Activated CD8-positive, alpha-beta memory T cell treated with anti-CD3 and anti-CD28 coated beads, Interleukin-2, amount 50 U/mL, for 1 hour (primary cell): ENCODE data around the gene ADGRA3.

ENCODE experiments used
- DNase-seq: peaks from one replicate; pipeline ENCODE4 v3.0.0-alpha.2; 2020; ENCODE audit errors: extremely low read depth

ADGRA3 gene

DNA sequence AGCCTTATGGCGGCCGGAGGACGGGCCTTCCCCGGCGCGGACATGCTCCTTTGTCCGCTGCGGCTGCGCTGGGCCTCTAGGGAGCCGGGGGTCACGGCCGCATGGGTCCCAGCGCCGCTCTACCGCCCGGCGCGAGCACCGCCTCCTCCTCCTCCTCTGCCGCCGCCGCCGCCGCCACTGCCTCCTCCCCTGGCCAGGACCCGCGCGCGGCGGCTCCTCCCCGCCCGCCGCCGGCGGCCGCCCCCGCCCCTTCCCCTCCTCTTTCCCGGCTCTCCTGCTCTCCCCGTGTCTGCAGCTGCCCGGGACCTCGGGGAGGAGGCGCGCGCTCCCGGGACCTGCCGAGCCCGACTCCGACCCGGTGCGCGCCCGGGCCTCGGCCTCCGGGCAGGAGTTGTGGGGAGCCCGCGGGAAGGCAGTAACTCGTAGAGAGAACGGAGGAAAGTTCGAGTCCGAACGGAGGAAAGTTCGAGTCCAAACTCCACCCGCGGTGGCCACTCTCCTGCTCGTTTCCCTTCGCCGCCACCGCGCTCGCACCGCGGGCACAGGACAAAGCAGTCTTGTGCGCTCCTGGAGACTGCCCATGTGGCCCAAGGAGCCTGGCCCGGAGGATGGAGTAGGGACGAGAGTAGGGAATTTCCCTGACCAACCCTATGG is at the start of gene ADGRA3:
ADGRA3 (minus strand) TSS at position 179 of the 654 bp plus-strand sequence. CDS start 282 bp downstream, outside the sequence.
- DNase-seq, result no peak

DNA sequence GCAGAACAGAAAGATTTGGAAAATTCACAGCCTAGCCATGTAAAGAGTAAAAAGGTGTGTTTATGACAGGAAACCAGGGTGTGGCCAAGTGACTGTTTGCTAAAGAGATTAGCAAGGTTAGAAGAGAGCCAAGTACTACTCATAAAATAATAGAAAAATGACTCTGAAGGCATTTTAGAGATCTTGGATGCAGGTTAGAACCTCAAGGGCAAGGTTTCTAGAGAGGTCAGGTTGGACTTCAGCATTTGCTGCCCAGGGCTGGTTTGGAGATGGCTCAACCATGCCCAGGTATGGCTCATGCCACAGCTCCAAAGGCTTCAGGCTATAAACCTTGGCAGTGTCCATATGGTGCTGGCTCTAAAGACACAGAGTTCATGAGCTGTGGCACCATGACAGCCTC is 40.6 kb upstream of the ADGRA3 start:
- DNase-seq, result no peak

GRCh38 chr4:22554670-22555069 is 38.8 kb upstream of the ADGRA3 start:
- no peak for DNase-seq

DNA sequence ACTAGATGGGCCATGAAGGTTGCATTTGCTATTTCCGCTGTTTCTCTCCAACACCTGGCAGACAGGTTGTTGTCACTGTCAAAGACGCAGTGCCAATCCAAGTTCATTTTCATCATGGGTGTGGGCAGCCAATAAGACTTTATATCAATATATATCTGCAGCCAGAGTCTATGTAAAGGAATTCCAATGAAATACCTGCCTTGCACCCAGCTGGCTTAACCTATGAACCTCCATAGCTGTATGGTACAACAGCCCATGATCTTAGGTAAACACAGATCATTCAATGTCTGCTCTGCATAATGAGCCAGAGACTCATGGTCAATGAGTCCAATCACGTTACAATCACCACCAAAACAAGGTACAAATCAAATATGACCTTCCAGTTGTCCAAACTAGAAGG is 37.7 kb upstream of the ADGRA3 start:
- no peak for DNase-seq

GRCh38 chr4:22552812-22553211 is 36.9 kb upstream of the ADGRA3 start:
- DNase-seq, result no peak

DNA sequence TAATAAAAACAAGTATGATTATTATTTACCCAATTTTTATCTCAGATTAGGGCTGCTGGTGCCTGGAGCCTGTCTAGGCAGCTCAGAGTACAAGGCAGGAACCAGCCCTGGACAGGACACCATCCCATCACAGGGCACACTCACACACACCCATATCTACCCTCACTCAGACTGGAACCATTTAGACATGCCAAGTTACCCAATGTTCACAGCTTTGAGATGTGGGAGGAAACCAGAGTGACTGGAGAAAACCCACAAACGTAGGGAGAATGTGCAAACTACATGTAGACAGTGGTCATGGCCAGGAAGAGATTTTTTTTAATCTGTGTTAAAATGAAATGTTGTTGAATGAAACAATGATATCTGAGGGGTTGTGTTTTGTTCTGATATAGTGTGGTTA is 35.7 kb upstream of the ADGRA3 start:
- DNase-seq, result no peak

GRCh38 chr4:22546299-22546698 is 30.4 kb upstream of the ADGRA3 start:
- no peak for DNase-seq

GRCh38 chr4:22539251-22539650 is 23.4 kb upstream of the ADGRA3 start:
- DNase-seq, result no peak

GRCh38 chr4:22537864-22538263 is 22.0 kb upstream of the ADGRA3 start:
- no peak for DNase-seq

- no peak for DNase-seq
Observed at GRCh38 chr4:22534374-22534773, 18.5 kb upstream of the ADGRA3 start.

GRCh38 chr4:22532896-22533295 is 17.0 kb upstream of the ADGRA3 start:
- no peak for DNase-seq

DNA sequence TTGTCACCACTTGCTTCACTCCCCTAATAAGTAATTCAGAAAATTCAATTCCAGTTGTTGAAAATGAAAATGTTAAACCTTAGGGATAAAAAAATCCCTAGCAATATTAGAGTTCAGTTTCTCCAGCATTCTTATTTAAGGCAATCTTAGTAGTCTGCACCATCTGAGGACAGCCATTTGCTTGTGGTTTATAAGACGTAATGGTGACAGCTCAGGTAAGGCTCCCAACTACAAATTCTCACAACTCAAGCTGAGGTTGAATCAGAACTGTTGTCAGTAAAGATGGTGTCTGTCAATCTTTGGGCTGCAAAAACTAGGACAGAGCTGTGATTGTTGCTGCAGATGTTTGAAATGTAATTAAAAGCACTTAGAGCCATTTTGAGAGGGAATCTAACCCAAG is 16.3 kb upstream of the ADGRA3 start:
- DNase-seq, result no peak

DNA sequence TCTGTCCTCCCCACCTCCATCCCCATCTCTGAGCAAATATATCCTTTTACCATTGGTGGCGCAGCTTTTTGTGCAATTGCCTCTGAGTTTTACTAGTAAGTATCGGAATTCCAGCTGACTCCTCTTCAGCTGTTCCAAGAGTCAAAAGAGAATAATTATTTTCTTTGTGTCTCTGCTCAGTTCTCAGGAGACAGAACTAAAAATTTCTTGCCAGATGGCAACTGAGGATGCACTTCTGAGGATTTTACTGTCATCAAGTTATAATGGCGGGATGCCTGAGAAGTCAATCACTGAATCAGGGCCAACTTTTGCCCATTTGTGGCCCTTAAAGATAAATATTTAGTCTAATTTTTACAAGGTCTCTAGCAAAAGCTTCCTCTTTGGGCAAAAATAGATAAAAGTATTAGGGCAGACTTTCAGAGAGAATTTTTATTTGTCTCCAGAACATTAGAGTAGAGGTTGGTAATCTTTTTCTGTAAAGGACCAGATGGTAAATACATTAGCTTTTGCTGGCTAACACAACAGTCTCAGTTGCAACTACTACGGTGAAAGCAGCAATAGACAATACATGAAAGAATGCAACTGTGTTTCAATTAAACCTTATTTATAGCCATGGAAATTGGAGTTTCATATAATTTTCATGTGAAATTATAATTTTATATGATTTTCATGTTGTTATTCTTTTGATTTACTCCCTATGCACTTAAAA is 15.6 kb upstream of the ADGRA3 start:
- no peak for DNase-seq

DNA sequence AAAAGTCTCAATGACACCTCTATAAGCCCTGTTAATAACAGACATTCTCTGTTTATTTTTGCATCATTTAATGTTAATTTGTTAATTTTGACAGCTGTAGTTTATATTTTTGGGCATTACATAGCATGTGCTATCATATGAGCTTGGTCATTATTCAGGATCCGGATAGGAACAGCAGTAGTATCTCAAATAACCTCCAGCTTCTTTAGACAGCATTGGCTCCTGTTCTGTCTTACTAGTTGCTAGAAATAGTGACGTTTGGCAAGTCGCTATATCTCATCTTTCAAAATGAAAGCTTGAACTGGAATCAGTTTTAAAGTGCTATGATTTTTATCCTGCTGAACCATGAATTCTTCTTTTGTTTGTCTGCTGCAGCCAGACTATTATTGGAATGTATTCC is 9.0 kb upstream of the ADGRA3 start:
- DNase-seq, result no peak

- no peak for DNase-seq
Observed at GRCh38 chr4:22522706-22523501, 7.0 kb upstream of the ADGRA3 start.

- DNase-seq, result no peak
Observed at GRCh38 chr4:22522206-22522605, 6.3 kb upstream of the ADGRA3 start.

DNA sequence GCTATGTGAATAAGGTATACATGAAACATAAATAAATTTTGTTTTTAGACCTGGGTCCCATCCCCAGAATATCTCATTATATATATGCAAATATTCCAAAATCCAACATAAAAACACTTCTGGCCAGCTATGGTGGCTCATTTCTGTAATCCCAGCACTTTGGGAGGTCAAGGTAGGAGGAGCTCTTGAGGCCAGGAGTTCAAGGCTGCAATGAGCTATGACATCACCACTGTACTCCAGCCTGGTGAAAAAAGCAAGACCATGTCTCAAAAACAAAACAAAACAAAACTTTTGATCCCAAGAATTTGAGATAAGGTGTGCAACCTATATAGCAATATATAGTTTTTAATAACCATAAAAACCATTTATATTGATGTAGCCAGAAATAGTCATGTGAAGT is 5.4 kb upstream of the ADGRA3 start:
- no peak for DNase-seq

DNA sequence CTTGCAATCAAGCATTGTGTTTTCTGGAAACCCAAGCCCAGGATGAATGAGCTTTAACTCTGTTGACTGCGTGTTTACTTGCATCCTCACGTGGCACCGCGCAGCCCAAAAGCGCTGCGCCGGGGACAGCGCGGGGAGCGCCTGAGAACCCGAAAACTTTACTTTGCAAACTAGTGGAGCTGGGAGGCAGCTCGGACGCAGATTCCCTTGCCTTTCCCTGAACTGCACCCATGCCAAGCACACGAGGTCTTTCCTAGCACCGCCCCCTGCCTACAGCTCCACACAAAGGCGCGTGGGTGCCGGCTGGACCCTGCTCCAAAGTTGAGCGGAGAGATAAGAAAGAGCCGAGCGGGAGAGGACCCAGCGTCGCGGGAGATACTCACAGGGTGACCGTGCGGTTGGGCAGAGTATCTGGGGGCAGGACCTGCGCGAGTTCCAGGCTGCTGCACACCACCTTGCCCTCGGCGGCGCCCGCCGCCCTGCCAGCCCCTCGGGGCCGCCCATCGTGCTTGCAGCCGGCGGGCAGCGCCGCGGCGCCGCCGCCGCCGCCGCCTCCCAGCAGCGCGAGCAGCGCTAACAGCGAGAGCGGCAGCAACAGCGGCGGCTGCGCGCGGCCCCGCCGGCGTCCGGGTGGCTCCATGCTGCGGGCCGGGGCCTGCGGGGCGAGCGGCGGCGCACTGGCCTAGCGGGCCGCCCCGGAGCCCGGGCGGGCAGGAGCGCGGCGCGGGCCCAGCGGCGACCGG is 550 bp downstream of the ADGRA3 start:
- no peak for DNase-seq

GRCh38 chr4:22514481-22514880 is 1.4 kb downstream of the ADGRA3 start:
- DNase-seq, result no peak

DNA sequence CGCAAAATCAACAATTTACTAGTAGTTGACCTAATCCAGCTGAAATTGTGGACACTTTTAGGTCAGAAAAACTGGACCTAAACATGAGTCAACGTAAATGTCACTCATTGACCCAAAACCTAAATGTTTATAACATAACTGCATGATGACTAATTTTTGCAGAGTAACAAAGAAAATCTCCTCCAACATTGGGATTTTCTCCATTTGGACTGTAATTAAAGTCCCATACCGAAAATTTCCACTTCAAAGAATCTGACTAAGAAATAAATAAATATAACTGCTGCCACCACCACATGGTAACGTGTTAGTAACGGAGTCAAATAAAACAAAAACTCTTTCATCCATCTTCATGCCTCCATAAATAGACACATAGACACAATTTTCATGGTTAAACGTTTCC is 1.9 kb downstream of the ADGRA3 start:
- DNase-seq, result no peak

DNA sequence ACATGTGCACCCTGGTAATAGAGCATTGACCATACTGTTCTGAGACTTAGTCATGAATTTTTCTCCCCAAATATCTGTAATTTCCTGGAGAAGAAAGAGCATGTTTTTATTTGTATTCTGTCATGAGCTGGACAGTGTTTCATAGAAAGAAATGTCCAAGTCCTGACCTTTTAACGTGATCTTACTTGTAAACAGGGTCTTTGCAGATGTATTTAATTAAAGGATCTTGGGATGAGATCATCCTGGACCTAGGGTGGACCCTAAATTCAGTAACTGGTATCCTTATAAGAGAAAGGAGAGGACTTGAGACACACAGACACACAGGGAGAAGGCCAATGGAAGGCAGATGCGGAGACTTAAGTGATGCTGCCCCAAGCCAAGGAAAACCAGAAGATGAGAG is 3.6 kb downstream of the ADGRA3 start:
- DNase-seq, result no peak

DNA sequence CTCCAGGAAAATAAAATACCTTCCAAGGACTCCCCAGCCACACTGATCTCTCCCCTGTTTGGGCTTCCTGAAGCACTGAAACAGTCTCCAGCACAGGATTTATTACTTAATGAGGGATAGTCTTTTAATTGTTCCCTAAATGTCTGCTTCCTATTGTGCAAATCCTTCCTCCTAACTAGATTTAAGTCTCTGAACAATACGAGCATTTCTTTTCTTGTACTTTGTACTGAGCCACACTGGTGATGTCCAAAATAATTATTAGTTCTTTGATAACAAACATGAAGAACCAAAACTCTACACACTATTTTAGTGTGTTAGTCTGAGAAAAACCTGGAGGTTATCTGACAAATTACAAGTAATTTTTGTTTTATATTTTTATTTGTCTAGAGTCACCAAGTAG is 5.1 kb downstream of the ADGRA3 start:
- no peak for DNase-seq
